ENCODE data around the gene DNAJC8.
A peak's percentile ranks its signal among the peaks of the same experiment; 100 is the strongest.

DNAJC8 gene, protein sequence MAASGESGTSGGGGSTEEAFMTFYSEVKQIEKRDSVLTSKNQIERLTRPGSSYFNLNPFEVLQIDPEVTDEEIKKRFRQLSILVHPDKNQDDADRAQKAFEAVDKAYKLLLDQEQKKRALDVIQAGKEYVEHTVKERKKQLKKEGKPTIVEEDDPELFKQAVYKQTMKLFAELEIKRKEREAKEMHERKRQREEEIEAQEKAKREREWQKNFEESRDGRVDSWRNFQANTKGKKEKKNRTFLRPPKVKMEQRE

DNA sequence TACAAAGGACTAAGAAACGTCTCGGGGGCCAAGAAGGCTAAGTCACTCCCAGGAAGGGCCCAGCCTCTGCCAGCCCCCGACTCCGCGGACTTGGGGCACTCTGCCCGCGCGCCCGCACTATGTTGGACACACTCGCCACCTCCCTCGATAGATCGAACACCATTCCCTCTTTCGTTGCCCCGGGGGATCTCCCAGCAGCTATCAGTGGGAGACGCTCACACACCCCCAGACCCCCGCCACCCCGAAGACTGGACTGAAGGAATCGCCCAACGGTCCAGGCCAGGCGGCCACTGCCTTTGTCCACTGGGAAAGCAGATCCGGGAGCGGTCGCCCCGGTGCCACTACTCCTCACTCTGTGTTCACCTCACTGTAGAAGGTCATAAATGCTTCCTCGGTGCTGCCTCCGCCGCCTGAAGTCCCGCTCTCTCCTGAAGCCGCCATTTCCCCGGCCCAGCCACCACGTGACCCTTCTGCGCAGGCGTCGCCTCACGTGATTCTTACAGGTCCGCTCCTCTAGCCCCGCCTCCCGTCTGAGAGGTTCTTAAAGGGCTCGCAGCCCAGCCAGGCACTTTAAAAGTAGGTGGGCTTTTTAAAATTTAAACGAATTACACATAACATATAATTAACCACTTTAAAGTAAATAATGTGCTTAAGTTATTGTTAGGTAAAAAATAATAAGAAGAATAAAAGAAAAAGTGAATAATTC, at the start of gene DNAJC8:
Gene DNAJC8 (minus strand): TSS at position 472 of the 706 bp plus-strand sequence. CDS start 31 bp downstream, at position 441.
- POLR2A ChIA-PET (ENCODE audit: low non-redundant PET), result no interaction called here
- CTCF ChIA-PET, result interaction anchor here (0.6 to 2.4 kb wide), 2 partner anchors 16 to 488 kb away, joined by 3 to 12 read pairs; no protein-coding TSS in a partner anchor
- peak; percentile 90 for DNase-seq (ENCODE audit: low spot score)
- peak within 1 kb of the TSS; percentile 85 for H3K27ac ChIP-seq
- TF ChIP-seq, protein P1, sequence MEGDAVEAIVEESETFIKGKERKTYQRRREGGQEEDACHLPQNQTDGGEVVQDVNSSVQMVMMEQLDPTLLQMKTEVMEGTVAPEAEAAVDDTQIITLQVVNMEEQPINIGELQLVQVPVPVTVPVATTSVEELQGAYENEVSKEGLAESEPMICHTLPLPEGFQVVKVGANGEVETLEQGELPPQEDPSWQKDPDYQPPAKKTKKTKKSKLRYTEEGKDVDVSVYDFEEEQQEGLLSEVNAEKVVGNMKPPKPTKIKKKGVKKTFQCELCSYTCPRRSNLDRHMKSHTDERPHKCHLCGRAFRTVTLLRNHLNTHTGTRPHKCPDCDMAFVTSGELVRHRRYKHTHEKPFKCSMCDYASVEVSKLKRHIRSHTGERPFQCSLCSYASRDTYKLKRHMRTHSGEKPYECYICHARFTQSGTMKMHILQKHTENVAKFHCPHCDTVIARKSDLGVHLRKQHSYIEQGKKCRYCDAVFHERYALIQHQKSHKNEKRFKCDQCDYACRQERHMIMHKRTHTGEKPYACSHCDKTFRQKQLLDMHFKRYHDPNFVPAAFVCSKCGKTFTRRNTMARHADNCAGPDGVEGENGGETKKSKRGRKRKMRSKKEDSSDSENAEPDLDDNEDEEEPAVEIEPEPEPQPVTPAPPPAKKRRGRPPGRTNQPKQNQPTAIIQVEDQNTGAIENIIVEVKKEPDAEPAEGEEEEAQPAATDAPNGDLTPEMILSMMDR (conservative IDR thresholded peaks at IDR 0.05; ENCODE audit: low read depth), result no peak

DNA sequence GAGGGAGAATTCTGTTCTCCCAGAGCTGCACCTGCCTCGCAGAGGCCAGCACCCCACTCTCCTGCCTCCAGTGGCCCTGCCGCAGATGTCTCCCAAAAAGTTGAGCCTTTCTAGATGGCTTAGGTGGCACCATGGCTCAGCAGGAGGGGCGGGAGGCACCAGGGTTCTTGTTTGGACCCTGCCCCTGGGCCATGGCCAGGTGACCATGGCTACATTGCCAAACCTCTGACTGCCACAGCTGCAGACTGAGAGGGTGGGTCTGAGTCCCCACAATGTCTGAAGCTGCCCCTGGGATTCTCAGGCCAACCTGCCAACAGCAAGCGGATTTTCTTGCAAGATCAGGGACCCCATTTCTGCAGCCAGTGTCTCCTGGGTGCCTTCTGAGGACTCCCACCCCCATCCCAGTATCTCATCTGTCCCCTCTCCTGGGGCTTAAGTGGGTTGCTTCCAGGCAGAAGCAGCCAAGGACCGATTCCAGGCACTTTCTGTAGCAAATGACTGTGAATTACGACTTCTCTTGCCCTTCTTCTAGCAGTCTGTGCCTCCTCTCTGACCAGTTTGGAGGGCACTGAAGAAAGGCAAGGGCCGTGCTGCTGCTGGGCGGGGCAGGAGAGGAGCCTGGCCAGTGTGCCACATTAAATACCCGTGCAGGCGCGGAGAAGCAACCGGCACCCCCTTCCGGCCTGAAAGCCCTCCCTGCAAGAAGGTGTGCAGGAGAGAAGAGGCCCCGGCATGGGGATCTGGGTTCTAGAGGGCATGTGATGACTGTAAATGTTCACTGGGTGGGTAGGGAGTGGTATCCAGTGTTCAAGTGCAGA, 49.0 kb upstream of the DNAJC8 start:
- TF ChIP-seq, protein P1 (conservative IDR thresholded peaks at IDR 0.05; ENCODE audit: low read depth), result no peak
- ChIA-PET POLR2A (ENCODE audit: low non-redundant PET) (no interaction called here), CTCF (no interaction called here)
- no peak for DNase-seq (ENCODE audit: low spot score)
- H3K27ac ChIP-seq, result peak overlapping the region; percentile 51

DNA sequence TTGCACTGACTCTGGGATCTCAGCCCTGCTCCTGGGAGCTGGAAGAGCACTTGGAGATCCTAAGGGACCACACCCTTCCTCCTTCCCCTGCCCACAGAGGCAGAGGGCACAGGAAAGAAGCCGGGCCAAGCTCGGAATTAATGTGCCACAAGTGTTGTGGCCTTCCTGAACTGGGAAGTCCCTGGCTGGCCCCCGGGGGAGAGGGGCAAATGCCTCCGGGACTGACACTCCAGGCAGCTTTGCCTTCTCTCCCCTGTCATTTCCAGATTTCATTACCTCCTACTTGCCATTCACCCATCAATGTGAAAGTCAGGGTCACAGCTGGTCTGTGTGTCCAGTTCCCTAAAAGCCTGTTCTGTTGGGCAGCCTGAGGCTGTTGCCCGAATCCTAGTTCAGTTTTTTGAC, 48.1 kb upstream of the DNAJC8 start:
- peak overlapping the region; percentile 52 for H3K27ac ChIP-seq
- POLR2A ChIA-PET (ENCODE audit: low non-redundant PET), result no interaction called here
- CTCF ChIA-PET, result interaction anchor here (0.7 kb wide), 1 partner anchor 28 kb away, joined by 3 read pairs; no protein-coding TSS in a partner anchor
- no peak for DNase-seq (ENCODE audit: low spot score)
- TF ChIP-seq, protein P1 (conservative IDR thresholded peaks at IDR 0.05; ENCODE audit: low read depth), result no peak

DNA sequence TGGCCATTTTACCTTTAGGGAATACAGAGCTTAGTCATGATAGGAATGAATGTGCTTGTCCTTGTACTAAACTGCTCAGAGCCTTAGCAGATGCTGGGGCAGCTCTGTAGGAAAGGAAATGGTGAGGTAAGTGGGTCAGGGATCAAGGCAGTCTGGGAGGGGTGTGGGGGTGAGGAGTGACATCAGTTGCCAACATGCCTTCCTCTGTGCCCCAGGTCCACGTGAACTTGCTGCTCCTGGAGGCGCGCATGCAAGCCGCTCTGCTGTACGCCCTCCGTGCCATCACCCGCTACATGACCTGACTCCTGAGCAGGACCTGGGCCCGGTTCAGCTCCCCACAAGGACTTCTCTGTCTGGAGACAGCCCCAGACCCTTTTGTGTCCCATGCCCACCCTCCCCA, 47.7 kb upstream of the DNAJC8 start:
- POLR2A ChIA-PET (ENCODE audit: low non-redundant PET), result no interaction called here
- CTCF ChIA-PET, result interaction anchor here (0.6 to 0.7 kb wide), 2 partner anchors 11 to 27 kb away, joined by 3 to 5 read pairs; no protein-coding TSS in a partner anchor

DNA sequence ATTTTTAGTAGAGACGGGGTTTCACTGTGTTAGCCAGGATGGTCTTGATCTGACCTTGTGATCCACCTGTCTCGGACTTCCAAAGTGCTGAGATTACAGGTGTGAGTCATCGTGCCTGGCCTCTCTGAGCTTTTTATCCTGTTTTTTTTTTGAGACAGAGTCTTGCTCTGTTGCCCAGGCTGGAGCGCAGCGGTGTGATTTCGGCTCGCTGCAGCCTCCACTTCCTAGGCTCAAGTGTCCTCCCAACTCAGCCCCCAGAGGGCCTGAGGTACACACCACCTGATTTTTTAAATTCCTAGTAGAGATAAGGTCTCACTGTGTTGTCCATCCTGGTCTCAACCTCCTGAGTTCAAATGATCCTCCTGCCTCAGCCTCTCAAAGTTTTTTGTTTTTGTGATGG, 46.9 kb upstream of the DNAJC8 start:
- no peak overlapping the region for H3K27ac ChIP-seq
- TF ChIP-seq, protein P1 (conservative IDR thresholded peaks at IDR 0.05; ENCODE audit: low read depth), result no peak
- no peak for DNase-seq (ENCODE audit: low spot score)
- ChIA-PET CTCF (interaction anchor here (0.7 kb wide), 1 partner anchor 31 kb away, joined by 3 read pairs; no protein-coding TSS in a partner anchor), POLR2A (ENCODE audit: low non-redundant PET) (no interaction called here)

More for the DNA sequence above, 47.7 kb upstream of the DNAJC8 start:
- peak overlapping the region; percentile 52 for H3K27ac ChIP-seq
- TF ChIP-seq, protein P1 (conservative IDR thresholded peaks at IDR 0.05; ENCODE audit: low read depth), result no peak
- no peak for DNase-seq (ENCODE audit: low spot score)

DNA sequence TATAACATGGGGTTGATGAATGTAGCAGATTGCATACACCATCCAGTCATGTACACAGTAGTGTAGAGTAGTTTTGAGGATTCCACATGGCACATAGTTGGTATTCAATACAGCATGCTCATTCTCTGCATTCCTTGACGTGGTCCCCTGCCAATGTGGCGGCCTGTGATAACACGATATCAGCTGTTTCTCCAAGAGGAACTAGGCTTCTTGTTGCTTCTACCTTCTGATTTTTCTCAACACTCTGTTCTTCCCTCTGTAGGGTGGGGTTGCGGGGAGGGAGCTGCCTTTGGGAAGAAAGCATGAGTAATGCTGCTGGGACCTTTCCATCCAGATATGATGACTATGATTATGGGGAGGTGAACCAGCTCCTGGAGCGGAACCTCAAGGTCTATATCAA, 45.9 kb upstream of the DNAJC8 start:
- no peak overlapping the region for H3K27ac ChIP-seq
- TF ChIP-seq, protein P1 (conservative IDR thresholded peaks at IDR 0.05; ENCODE audit: low read depth), result no peak
- CTCF ChIA-PET, result interaction anchor here (0.5 kb wide), 1 partner anchor 8 kb away, joined by 3 read pairs; no protein-coding TSS in a partner anchor
- POLR2A ChIA-PET (ENCODE audit: low non-redundant PET), result no interaction called here
- no peak for DNase-seq (ENCODE audit: low spot score)
